Loucy (cell line): ENCODE data around the gene PRPF40B.

Experiments
- H2AFZ ChIP-seq: fragments of 200-600 bp; sonication (generic); 2 replicates; pipeline ENCODE4 v1.6.0; 2016; ENCODE audit warnings: antibody characterized with exemption, mild to moderate bottlenecking, low read length, moderate library complexity
- H3F3A ChIP-seq: fragments of 200-600 bp; 2 replicates; pipeline ENCODE4 v1.6.0; 2016; ENCODE audit warnings: antibody characterized with exemption, low read depth, mild to moderate bottlenecking
- H3K27me3 ChIP-seq: fragments of 200-600 bp; sonication (generic); 2 replicates; pipeline ENCODE4 v1.6.1; 2014; ENCODE audit warnings: low read length, mild to moderate bottlenecking; ENCODE audit not compliant: insufficient read depth, poor library complexity, severe bottlenecking
- H3K36me3 ChIP-seq: fragments of 200-600 bp; sonication (generic); 2 replicates; pipeline ENCODE4 v1.6.1; 2016; ENCODE audit warnings: low read length; ENCODE audit not compliant: insufficient read depth
- H3K4me1 ChIP-seq: fragments of 200-600 bp; sonication (generic); 2 replicates; pipeline ENCODE4 v1.5.1; 2014; ENCODE audit warnings: low read length, mild to moderate bottlenecking; ENCODE audit not compliant: insufficient read depth, poor library complexity, severe bottlenecking
- H3K4me2 ChIP-seq: fragments of 200-600 bp; sonication (generic); 2 replicates; pipeline ENCODE4 v1.6.0; 2014; ENCODE audit warnings: antibody characterized with exemption, low read length, low read depth, mild to moderate bottlenecking; ENCODE audit not compliant: poor library complexity, severe bottlenecking
- H3K4me3 ChIP-seq: fragments of 200-600 bp; sonication (generic); 2 replicates; pipeline ENCODE4 v1.5.1; 2014; ENCODE audit warnings: low read length, mild to moderate bottlenecking, mixed read lengths; ENCODE audit not compliant: poor library complexity, severe bottlenecking
- H3K79me2 ChIP-seq: fragments of 200-600 bp; sonication (generic); 2 replicates; pipeline ENCODE4 v1.6.1; 2014; ENCODE audit warnings: low read length; ENCODE audit not compliant: insufficient read depth
- H3K9ac ChIP-seq: fragments of 200-600 bp; sonication (generic); 2 replicates; pipeline ENCODE4 v1.6.0; 2014; ENCODE audit warnings: mild to moderate bottlenecking, low read depth, low read length, moderate library complexity; ENCODE audit not compliant: poor library complexity, severe bottlenecking
- H3K9me2 ChIP-seq: fragments of 200-600 bp; sonication (generic); replicated peaks from 2 replicates; pipeline ENCODE4 v1.6.1; 2016; ENCODE audit warnings: low read depth, low read length, mixed read lengths
- H3K9me3 ChIP-seq: fragments of 200-600 bp; sonication (generic); 2 replicates; pipeline ENCODE4 v1.6.1; 2014; ENCODE audit warnings: mild to moderate bottlenecking, antibody characterized with exemption, low read length, low read depth; ENCODE audit not compliant: insufficient read depth
- H4K20me1 ChIP-seq: fragments of 200-600 bp; sonication (generic); 2 replicates; pipeline ENCODE4 v1.6.0; 2014; ENCODE audit warnings: antibody characterized with exemption, low read length, mild to moderate bottlenecking; ENCODE audit not compliant: insufficient read depth, poor library complexity, severe bottlenecking
- CTCF ChIP-seq: fragments of 200-600 bp; sonication (generic); conservative IDR thresholded peaks from 2 replicates; pipeline ENCODE4 v1.5.1; 2014; ENCODE audit warnings: mild to moderate bottlenecking, antibody characterized with exemption, low read length
- EZH2phosphoT487 ChIP-seq: fragments of 200-600 bp; IDR thresholded peaks from 2 replicates; pipeline ENCODE4 v1.6.1; 2018; ENCODE audit warnings: antibody characterized with exemption, mild to moderate bottlenecking, moderate library complexity, borderline replicate concordance

The PRPF40B gene

DNA sequence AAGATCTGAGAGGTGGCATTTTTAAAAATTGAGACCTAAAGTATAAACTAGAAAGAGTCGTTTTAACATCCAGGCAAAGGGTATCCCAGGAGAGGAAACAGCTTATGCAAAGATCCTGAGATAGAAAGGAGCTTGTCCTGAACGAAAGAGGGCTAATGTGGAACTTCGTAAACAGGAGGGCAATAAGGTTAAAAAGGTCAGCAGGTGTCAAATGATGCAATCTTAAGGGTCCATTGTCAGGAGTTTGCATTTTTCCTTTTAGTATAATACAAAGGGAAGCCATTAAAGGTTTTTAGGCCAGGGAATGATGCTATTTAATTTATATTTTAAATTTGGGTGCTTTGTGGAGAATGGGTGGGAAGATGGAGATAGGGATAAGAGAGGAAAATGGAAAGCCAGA is 69.5 kb downstream of the PRPF40B start:
- no peaks in the 10 kb centered on the region for H4K20me1 ChIP-seq
- peaks cover 47% of the 10 kb centered on the region for H3K4me1 ChIP-seq
- H3K9ac ChIP-seq = no peak overlapping the region
- H3K9me3 ChIP-seq = no peaks in the 10 kb centered on the region
- H3K9me2 ChIP-seq = no peaks in the 10 kb centered on the region
- H3K4me2 ChIP-seq = no peak overlapping the region
- H2AFZ ChIP-seq = no peak overlapping the region
- no peaks in the 10 kb centered on the region for H3K27me3 ChIP-seq
- H3K36me3 ChIP-seq = no peaks in the 10 kb centered on the region
- TF ChIP-seq EZH2phosphoT487 = no peak
- no peak for TF ChIP-seq CTCF
- H3K4me3 ChIP-seq = no peak overlapping the region
- H3F3A ChIP-seq = no peaks in the 10 kb centered on the region
- H3K79me2 ChIP-seq = peaks cover 67% of the 10 kb centered on the region

GRCh38 chr12:49693931-49694444 is 70.6 kb downstream of the PRPF40B start:
- TF ChIP-seq EZH2phosphoT487 = no peak
- no peak for TF ChIP-seq CTCF
- H3K4me2 ChIP-seq = no peak overlapping the region
- no peak overlapping the region for H3K4me3 ChIP-seq
- no peaks in the 10 kb centered on the region for H3K9me3 ChIP-seq
- peaks cover 58% of the 10 kb centered on the region for H3K4me1 ChIP-seq
- no peaks in the 10 kb centered on the region for H3K36me3 ChIP-seq
- no peak overlapping the region for H2AFZ ChIP-seq
- H3K27me3 ChIP-seq = no peaks in the 10 kb centered on the region
- H3K9me2 ChIP-seq = no peaks in the 10 kb centered on the region
- peaks cover 8% of the 10 kb centered on the region for H4K20me1 ChIP-seq
- H3K9ac ChIP-seq = no peak overlapping the region
- peaks cover 67% of the 10 kb centered on the region for H3K79me2 ChIP-seq
- H3F3A ChIP-seq = peaks cover 8% of the 10 kb centered on the region; the same call in 1 of the 2 replicates
